Measurements from ENCODE around the gene BBS9.
"Not testable (repeated sequence)": the region's sequence is repeated elsewhere in the genome, so short reads cannot be mapped to it uniquely, and the experiment has no call there.

DNA sequence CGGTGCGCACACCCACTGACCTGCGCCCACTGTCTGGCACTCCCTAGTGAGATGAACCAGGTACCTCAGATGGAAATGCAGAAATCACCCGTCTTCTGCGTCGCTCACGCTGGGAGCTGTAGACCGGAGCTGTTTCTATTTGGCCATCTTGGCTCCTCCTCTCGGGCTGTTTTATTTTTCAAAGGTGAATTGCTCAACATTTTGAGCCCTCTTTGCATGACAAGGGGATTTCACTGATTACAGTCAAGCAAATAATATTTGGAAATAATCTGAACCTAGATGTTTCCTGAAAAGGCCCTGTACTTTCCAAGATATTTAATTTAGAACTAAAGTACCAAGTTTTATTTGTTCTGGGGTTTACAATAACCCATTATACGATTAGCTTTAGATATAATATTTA is 398.2 kb downstream of the BBS9 start:
- TF ChIP-seq, protein P1, sequence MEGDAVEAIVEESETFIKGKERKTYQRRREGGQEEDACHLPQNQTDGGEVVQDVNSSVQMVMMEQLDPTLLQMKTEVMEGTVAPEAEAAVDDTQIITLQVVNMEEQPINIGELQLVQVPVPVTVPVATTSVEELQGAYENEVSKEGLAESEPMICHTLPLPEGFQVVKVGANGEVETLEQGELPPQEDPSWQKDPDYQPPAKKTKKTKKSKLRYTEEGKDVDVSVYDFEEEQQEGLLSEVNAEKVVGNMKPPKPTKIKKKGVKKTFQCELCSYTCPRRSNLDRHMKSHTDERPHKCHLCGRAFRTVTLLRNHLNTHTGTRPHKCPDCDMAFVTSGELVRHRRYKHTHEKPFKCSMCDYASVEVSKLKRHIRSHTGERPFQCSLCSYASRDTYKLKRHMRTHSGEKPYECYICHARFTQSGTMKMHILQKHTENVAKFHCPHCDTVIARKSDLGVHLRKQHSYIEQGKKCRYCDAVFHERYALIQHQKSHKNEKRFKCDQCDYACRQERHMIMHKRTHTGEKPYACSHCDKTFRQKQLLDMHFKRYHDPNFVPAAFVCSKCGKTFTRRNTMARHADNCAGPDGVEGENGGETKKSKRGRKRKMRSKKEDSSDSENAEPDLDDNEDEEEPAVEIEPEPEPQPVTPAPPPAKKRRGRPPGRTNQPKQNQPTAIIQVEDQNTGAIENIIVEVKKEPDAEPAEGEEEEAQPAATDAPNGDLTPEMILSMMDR (IDR thresholded peaks at IDR 0.05; ENCODE audit: low read depth, low read length, missing input control), result not testable (repeated sequence)
- not testable (repeated sequence) for TF ChIP-seq MAX (IDR thresholded peaks at IDR 0.05); JUND (IDR thresholded peaks at IDR 0.05); SP1 (IDR thresholded peaks at IDR 0.05); RAD21 (IDR thresholded peaks at IDR 0.05); HNF4A (conservative IDR thresholded peaks at IDR 0.05); GABPA (IDR thresholded peaks at IDR 0.05 in 1 of 2, conservative IDR thresholded peaks at IDR 0.05 in 1 of 2)
- TF ChIP-seq, protein P2, sequence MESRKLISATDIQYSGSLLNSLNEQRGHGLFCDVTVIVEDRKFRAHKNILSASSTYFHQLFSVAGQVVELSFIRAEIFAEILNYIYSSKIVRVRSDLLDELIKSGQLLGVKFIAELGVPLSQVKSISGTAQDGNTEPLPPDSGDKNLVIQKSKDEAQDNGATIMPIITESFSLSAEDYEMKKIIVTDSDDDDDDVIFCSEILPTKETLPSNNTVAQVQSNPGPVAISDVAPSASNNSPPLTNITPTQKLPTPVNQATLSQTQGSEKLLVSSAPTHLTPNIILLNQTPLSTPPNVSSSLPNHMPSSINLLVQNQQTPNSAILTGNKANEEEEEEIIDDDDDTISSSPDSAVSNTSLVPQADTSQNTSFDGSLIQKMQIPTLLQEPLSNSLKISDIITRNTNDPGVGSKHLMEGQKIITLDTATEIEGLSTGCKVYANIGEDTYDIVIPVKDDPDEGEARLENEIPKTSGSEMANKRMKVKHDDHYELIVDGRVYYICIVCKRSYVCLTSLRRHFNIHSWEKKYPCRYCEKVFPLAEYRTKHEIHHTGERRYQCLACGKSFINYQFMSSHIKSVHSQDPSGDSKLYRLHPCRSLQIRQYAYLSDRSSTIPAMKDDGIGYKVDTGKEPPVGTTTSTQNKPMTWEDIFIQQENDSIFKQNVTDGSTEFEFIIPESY (IDR thresholded peaks at IDR 0.05), result not testable (repeated sequence)
